ENCODE results near the gene GRPEL1. TPM values are rescaled to one million over a fixed set of nuclear protein-coding genes. Genes with fewer than 3 reads are reported as not detected.

GRPEL1 gene
- total and polyA plus RNA-seq, 4 donors: 9.8 to 98.1 (median 40.2) TPM

- no peaks in the 10 kb centered on the region for H3K9me3 ChIP-seq (ENCODE audit: control insufficient read depth in 4 of 4, low read length in 3 of 4)
- H3K9ac ChIP-seq (ENCODE audit: low read depth in 1 of 2, low read length in 2 of 2): no peak overlapping the region
- no peaks in the 10 kb centered on the region for H3K27me3 ChIP-seq (ENCODE audit: control insufficient read depth in 4 of 4, insufficient read depth in 4 of 4, low read length in 3 of 4)
- peaks cover 8 to 19% (median 15%) of the 10 kb centered on the region in 4 donors for H3K4me1 ChIP-seq (ENCODE audit: control insufficient read depth in 4 of 4, insufficient read depth in 4 of 4, low read length in 3 of 4)
- H3K27ac ChIP-seq (ENCODE audit: low read depth in 1 of 2, low read length in 2 of 2): no peak overlapping the region
- DNase-seq (ENCODE audit: low spot score): no peak
- TF ChIP-seq SP1 (IDR thresholded peaks at IDR 0.05) (no peak), ZBTB33 (IDR thresholded peaks at IDR 0.05) (no peak), RAD21 (IDR thresholded peaks at IDR 0.05) (no peak), GABPA (IDR thresholded peaks at IDR 0.05 in 1 of 2, conservative IDR thresholded peaks at IDR 0.05 in 1 of 2) (no peak), CTCF (IDR thresholded peaks at IDR 0.05; ENCODE audit: low read depth, low read length, missing input control) (no peak), JUND (IDR thresholded peaks at IDR 0.05) (no peak), NR2F2 (IDR thresholded peaks at IDR 0.05) (no peak), EGR1 (IDR thresholded peaks at IDR 0.05; ENCODE audit: low read depth in 2 of 2) (no peak), MAX (IDR thresholded peaks at IDR 0.05) (no peak), RXRA (IDR thresholded peaks at IDR 0.05) (no peak), YY1 (IDR thresholded peaks at IDR 0.05) (no peak)
- H3K4me3 ChIP-seq (ENCODE audit: low read depth in 1 of 3, low read length in 3 of 3): no peak overlapping the region
- 97% methylated on average over 11 of the region's 11 CpGs for WGBS
- peaks cover 8 to 30% (median 24%) of the 10 kb centered on the region in 4 donors for H3K36me3 ChIP-seq (ENCODE audit: control insufficient read depth in 4 of 4, insufficient read depth in 3 of 4, low read depth in 1 of 4, low read length in 3 of 4)
These were observed 1.9 kb downstream of the GRPEL1 start for GRCh38 chr4:7066006-7066405.

- H3K27me3 ChIP-seq (ENCODE audit: control insufficient read depth in 4 of 4, insufficient read depth in 4 of 4, low read length in 3 of 4): no peaks in the 10 kb centered on the region
- no peak for DNase-seq (ENCODE audit: low spot score)
- peaks cover 7 to 17% (median 9%) of the 10 kb centered on the region in 4 donors for H3K4me1 ChIP-seq (ENCODE audit: control insufficient read depth in 4 of 4, insufficient read depth in 4 of 4, low read length in 3 of 4)
- WGBS: 79% methylated on average over 4 of the region's 4 CpGs
- no peaks in the 10 kb centered on the region for H3K9me3 ChIP-seq (ENCODE audit: control insufficient read depth in 4 of 4, low read length in 3 of 4)
- H3K4me3 ChIP-seq (ENCODE audit: low read depth in 1 of 3, low read length in 3 of 3): no peak overlapping the region
- no peak for TF ChIP-seq GABPA (IDR thresholded peaks at IDR 0.05 in 1 of 2, conservative IDR thresholded peaks at IDR 0.05 in 1 of 2)
- no peak for TF ChIP-seq FOXA1 (IDR thresholded peaks at IDR 0.05)
- TF ChIP-seq RAD21 (IDR thresholded peaks at IDR 0.05): no peak
- no peak for TF ChIP-seq ATF3 (IDR thresholded peaks at IDR 0.05)
- TF ChIP-seq HNF4G (IDR thresholded peaks at IDR 0.05): no peak
- TF ChIP-seq JUND (IDR thresholded peaks at IDR 0.05): no peak
- TF ChIP-seq CTCF (IDR thresholded peaks at IDR 0.05; ENCODE audit: low read depth, low read length, missing input control): no peak
- no peak for TF ChIP-seq MAX (IDR thresholded peaks at IDR 0.05)
- no peak overlapping the region for H3K27ac ChIP-seq (ENCODE audit: low read depth in 1 of 2, low read length in 2 of 2)
- H3K36me3 ChIP-seq (ENCODE audit: control insufficient read depth in 4 of 4, insufficient read depth in 3 of 4, low read depth in 1 of 4, low read length in 3 of 4): peaks cover 8 to 51% (median 45%) of the 10 kb centered on the region in 4 donors
- no peak overlapping the region for H3K9ac ChIP-seq (ENCODE audit: low read depth in 1 of 2, low read length in 2 of 2)
These were observed 4.5 kb downstream of the GRPEL1 start for GRCh38 chr4:7063362-7063761.
